ENCODE results near the gene VWA8.

GRCh38 chr13:41823476-41823875 lies 137.4 kb downstream of the VWA8 start:
- TF ChIP-seq JUNB (IDR thresholded peaks at IDR 0.05; ENCODE audit: unreplicated experiment): no peak
- TF ChIP-seq, protein P1, sequence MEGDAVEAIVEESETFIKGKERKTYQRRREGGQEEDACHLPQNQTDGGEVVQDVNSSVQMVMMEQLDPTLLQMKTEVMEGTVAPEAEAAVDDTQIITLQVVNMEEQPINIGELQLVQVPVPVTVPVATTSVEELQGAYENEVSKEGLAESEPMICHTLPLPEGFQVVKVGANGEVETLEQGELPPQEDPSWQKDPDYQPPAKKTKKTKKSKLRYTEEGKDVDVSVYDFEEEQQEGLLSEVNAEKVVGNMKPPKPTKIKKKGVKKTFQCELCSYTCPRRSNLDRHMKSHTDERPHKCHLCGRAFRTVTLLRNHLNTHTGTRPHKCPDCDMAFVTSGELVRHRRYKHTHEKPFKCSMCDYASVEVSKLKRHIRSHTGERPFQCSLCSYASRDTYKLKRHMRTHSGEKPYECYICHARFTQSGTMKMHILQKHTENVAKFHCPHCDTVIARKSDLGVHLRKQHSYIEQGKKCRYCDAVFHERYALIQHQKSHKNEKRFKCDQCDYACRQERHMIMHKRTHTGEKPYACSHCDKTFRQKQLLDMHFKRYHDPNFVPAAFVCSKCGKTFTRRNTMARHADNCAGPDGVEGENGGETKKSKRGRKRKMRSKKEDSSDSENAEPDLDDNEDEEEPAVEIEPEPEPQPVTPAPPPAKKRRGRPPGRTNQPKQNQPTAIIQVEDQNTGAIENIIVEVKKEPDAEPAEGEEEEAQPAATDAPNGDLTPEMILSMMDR (conservative IDR thresholded peaks at IDR 0.05; ENCODE audit: low read depth in 2 of 2): no peak

Data from GM23338 (cell line).